ENCODE results near the gene GPER1. TPM values are rescaled to one million over a fixed set of nuclear protein-coding genes. Genes with fewer than 3 reads are reported as not detected.

GPER1 gene
- polyA plus RNA-seq, 2 of the 4 experiments (the other 2 are of a cell fraction) = 0.23 to 0.50 TPM

GRCh38 chr7:1086588-1087464 lies 1.1 kb upstream of the GPER1 start (continued):
- 0 out of 2 replicates have a peak, but pooled peaks have one; percentile 17 for TF ChIP-seq BHLHE40 (IDR thresholded peaks at IDR 0.05; ENCODE audit: low read depth, low read length)
- no peak for TF ChIP-seq USF2 (IDR thresholded peaks at IDR 0.05)

DNA sequence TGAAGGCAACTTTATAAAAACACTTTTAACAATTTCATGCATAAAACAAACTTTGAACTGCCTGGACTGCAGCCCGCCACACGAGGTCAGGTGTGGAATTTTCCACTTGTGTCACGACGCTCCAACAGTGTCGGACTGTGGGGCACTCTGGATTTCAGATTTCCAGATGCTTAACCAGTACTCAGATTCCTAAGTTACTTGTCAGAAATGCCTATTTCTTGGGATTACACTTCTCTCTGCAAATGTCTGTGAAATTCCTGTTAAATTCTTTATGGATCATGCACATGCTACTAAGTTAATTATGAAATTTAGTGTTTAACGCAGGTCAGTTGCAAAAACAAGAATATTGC lies 473 bp upstream of the GPER1 start:
- FAIRE-seq (no peak), ATAC-seq (no peak), DNase-seq (ENCODE audit: low read depth in 1 of 2, low spot score in 1 of 2) (no peak)
- H3K4me1 ChIP-seq = peaks cover 21% of the 10 kb centered on the region
- no peak overlapping the region; a peak in 1 of 6 replicates for H3K27ac ChIP-seq
- TF ChIP-seq POLR2A (IDR thresholded peaks at IDR 0.05; ENCODE audit: low read length) (no peak), RFX5 (IDR thresholded peaks at IDR 0.05) (no peak), ZSCAN20 (CRISPR knock-in tag; IDR thresholded peaks at IDR 0.05) (no peak), ESRRA (IDR thresholded peaks at IDR 0.05; ENCODE audit: borderline replicate concordance, low read length) (no peak), RCOR1 (IDR thresholded peaks at IDR 0.05; ENCODE audit: low read depth, low read length) (no peak), USF2 (IDR thresholded peaks at IDR 0.05) (no peak)
- H3K9me3 ChIP-seq = no peaks in the 10 kb centered on the region
- H3K4me3 ChIP-seq = no peak overlapping the region
- WGBS (ENCODE audit: missing lambda C conversion rate) = 69% methylated on average over 6 of the region's 6 CpGs
- H3K4me2 ChIP-seq = peak overlapping the region; percentile 79
- ChIA-PET POLR2A (no interaction called here), CTCF (interaction anchor here (0.6 to 9.7 kb wide), 19 partner anchors 8 to 94 kb away, joined by 3 to 102 read pairs (median 6); partner anchors contain the start of gene ZFAND2A)

DNA sequence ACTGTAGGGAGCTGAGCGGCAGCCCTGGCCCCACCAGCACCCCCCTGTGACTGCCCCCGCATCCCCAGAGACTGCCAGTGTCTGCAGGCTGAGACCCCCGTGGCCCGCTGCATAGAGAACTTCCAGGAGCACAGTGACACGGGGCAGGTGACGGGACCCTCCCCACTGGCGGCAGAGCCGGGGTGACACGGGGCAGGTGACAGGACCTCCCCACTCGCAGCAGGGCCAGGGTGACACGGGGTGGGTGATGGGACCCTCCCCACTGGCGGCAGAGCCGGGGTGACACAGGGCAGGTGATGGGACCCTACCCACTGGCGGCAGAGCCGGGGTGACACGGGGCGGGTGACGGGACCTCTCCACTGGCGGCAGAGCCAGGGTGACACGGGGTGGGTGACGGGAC lies 2.3 kb downstream of the GPER1 start:
- H3K4me3 ChIP-seq = no peak overlapping the region
- no peak for DNase-seq (ENCODE audit: low read depth in 1 of 2, low spot score in 1 of 2)
- TF ChIP-seq ZNF302 (CRISPR knock-in tag; IDR thresholded peaks at IDR 0.05) (no peak), CTCF (IDR thresholded peaks at IDR 0.05) (no peak), FOSL2 (IDR thresholded peaks at IDR 0.05) (no peak), FOSL2 (CRISPR knock-in tag; IDR thresholded peaks at IDR 0.05) (no peak), EP300 (IDR thresholded peaks at IDR 0.05) (no peak)
- POLR2A ChIA-PET = no interaction called here
- H3K4me2 ChIP-seq = no peak overlapping the region
- FAIRE-seq = no peak
- peaks cover 21% of the 10 kb centered on the region for H3K4me1 ChIP-seq
- 90% methylated on average over 3 of the region's 21 CpGs for WGBS (ENCODE audit: missing lambda C conversion rate)
- CTCF ChIA-PET = interaction anchor here (0.7 to 9.7 kb wide), 5 partner anchors 13 to 977 kb away, joined by 4 to 102 read pairs (median 29); no protein-coding TSS in a partner anchor
- ATAC-seq = no peak
- H3K27ac ChIP-seq = no peak overlapping the region
- no peaks in the 10 kb centered on the region for H3K9me3 ChIP-seq

GRCh38 chr7:1090686-1091643 lies 3.1 kb downstream of the GPER1 start:
- no peak for ATAC-seq
- CTCF ChIA-PET = interaction anchor here (0.7 to 9.7 kb wide), 9 partner anchors 9 to 977 kb away, joined by 3 to 102 read pairs (median 4); no protein-coding TSS in a partner anchor
- Histone ChIP-seq H3K4me1 (peaks cover 21% of the 10 kb centered on the region), H3K27ac (no peak overlapping the region), H3K4me3 (no peak overlapping the region), H3K4me2 (no peak overlapping the region), H3K9me3 (no peaks in the 10 kb centered on the region)
- WGBS (ENCODE audit: missing lambda C conversion rate) = 86% methylated on average over 26 of the region's 28 CpGs
- no peak for DNase-seq (ENCODE audit: low read depth in 1 of 2, low spot score in 1 of 2)
- TF ChIP-seq POLR2AphosphoS2 (conservative IDR thresholded peaks at IDR 0.05; ENCODE audit: low read length) (no peak), ESRRA (IDR thresholded peaks at IDR 0.05; ENCODE audit: borderline replicate concordance, low read length) (no peak), MYC (IDR thresholded peaks at IDR 0.05; ENCODE audit: borderline replicate concordance, low read length) (no peak), NPAS2 (CRISPR knock-in tag; IDR thresholded peaks at IDR 0.05; ENCODE audit: borderline replicate concordance) (no peak), EHF (CRISPR knock-in tag; IDR thresholded peaks at IDR 0.05) (no peak), RNF2 (IDR thresholded peaks at IDR 0.05; ENCODE audit: borderline replicate concordance, low read depth) (no peak), JUN (IDR thresholded peaks at IDR 0.05) (no peak), REST (IDR thresholded peaks at IDR 0.05) (no peak), HOXA7 (CRISPR knock-in tag; IDR thresholded peaks at IDR 0.05) (no peak)
- no peak for FAIRE-seq
- POLR2A ChIA-PET = no interaction called here

Measured in A549 (cell line).